ENCODE results near the gene RORB. TPM values are rescaled to one million over a fixed set of nuclear protein-coding genes. Genes with fewer than 3 reads are reported as not detected.

Gene RORB
- total RNA-seq, 4 donors from 2014 or later = under 0.01 to 0.66 (median 0.49) TPM

DNA sequence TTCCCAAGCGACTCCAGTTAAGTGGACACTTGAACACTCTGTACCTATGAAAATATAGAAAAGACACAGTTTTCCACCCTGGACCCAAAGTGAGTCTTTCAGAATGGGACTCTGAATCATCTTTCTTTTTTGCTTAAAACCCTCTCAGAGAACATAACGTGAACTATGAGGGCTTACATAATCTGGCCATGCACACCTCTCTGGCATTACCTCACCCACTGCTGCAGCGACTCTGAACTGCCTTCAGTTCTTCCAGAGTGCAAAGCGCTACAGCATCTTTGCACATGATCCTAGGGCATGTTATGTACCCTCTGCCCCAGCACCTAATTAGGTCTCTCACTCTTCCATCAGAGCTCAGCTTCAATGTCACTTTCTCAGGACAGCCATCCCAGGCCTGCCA lies 186.2 kb downstream of the RORB start:
- intact Hi-C loops (cut with DNase I) = no loop called here
- no peaks in the 10 kb centered on the region for H3K4me1 ChIP-seq
- TF ChIP-seq EP300 (IDR thresholded peaks at IDR 0.05) (no peak), POLR2AphosphoS5 (IDR thresholded peaks at IDR 0.05) (no peak), POLR2A (IDR thresholded peaks at IDR 0.05; ENCODE audit: low read depth) (no peak)
- TF ChIP-seq, protein P1, sequence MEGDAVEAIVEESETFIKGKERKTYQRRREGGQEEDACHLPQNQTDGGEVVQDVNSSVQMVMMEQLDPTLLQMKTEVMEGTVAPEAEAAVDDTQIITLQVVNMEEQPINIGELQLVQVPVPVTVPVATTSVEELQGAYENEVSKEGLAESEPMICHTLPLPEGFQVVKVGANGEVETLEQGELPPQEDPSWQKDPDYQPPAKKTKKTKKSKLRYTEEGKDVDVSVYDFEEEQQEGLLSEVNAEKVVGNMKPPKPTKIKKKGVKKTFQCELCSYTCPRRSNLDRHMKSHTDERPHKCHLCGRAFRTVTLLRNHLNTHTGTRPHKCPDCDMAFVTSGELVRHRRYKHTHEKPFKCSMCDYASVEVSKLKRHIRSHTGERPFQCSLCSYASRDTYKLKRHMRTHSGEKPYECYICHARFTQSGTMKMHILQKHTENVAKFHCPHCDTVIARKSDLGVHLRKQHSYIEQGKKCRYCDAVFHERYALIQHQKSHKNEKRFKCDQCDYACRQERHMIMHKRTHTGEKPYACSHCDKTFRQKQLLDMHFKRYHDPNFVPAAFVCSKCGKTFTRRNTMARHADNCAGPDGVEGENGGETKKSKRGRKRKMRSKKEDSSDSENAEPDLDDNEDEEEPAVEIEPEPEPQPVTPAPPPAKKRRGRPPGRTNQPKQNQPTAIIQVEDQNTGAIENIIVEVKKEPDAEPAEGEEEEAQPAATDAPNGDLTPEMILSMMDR (IDR thresholded peaks at IDR 0.05) = no peak
- H3K36me3 ChIP-seq = no peaks in the 10 kb centered on the region
- no peaks in the 10 kb centered on the region for H3K9me3 ChIP-seq
- no peak for DNase-seq (ENCODE audit: extremely low spot score)
- H3K4me3 ChIP-seq = no peak overlapping the region
- H3K27me3 ChIP-seq = no peaks in the 10 kb centered on the region
- no peak overlapping the region for H3K27ac ChIP-seq (replicated peaks in 1 of 4)
- WGBS = 93% methylated on average over 4 of the region's 4 CpGs

- intact Hi-C loops (cut with DNase I) = no loop called here
- no peaks in the 10 kb centered on the region for H3K36me3 ChIP-seq
- H3K9me3 ChIP-seq = no peaks in the 10 kb centered on the region
- H3K27ac ChIP-seq (replicated peaks in 1 of 4) = no peak overlapping the region
- 80% methylated on average over 8 of the region's 8 CpGs for WGBS
- no peak for DNase-seq (ENCODE audit: extremely low spot score)
- no peak for TF ChIP-seq POLR2AphosphoS5 (IDR thresholded peaks at IDR 0.05)
- no peak for TF ChIP-seq POLR2A (IDR thresholded peaks at IDR 0.05; ENCODE audit: low read depth)
- TF ChIP-seq EP300 (IDR thresholded peaks at IDR 0.05) = no peak
- TF ChIP-seq, protein P1 (IDR thresholded peaks at IDR 0.05) = no peak
- no peaks in the 10 kb centered on the region for H3K4me1 ChIP-seq
- no peaks in the 10 kb centered on the region for H3K27me3 ChIP-seq
- H3K4me3 ChIP-seq = no peak overlapping the region
Observed at GRCh38 chr9:74691058-74691457, 193.9 kb downstream of the RORB start.

GRCh38 chr9:74696520-74696919 lies 199.4 kb downstream of the RORB start:
- DNase-seq (ENCODE audit: extremely low spot score) = no peak
- Histone ChIP-seq H3K4me1 (no peaks in the 10 kb centered on the region), H3K27ac (replicated peaks in 1 of 4) (no peak overlapping the region), H3K36me3 (no peaks in the 10 kb centered on the region), H3K27me3 (peaks cover 0 to 3% (median 0%) of the 10 kb centered on the region in 4 donors), H3K9me3 (no peaks in the 10 kb centered on the region), H3K4me3 (no peak overlapping the region)
- TF ChIP-seq POLR2AphosphoS5 (IDR thresholded peaks at IDR 0.05) (no peak), POLR2A (IDR thresholded peaks at IDR 0.05; ENCODE audit: low read depth) (no peak), EP300 (IDR thresholded peaks at IDR 0.05) (no peak)
- TF ChIP-seq, protein P1 (IDR thresholded peaks at IDR 0.05) = no peak
- WGBS = 90% methylated on average over 1 of the region's 1 CpG
- intact Hi-C loops (cut with DNase I) = no loop called here

DNA sequence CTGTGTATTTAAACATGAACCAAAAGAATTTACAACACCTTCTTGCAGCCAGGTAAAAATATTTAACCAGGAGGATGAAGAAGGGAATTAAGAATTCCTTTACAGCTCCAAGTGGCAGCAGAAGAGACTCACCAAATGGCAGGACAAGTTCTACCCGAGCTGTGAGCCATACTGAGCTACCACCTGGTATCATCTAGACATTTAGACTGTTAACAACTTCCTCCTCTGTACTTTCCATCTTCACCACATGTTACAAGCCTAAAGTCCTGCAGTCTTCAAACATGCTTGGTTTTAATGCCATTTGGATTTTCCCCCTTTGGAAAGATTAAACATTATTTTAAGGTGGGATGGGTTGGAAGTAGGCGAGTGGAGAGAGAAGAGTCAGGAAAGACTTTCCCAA lies 200.4 kb downstream of the RORB start:
- Histone ChIP-seq H3K36me3 (no peaks in the 10 kb centered on the region), H3K27me3 (peaks cover 0 to 3% (median 0%) of the 10 kb centered on the region in 4 donors), H3K9me3 (no peaks in the 10 kb centered on the region), H3K4me3 (no peak overlapping the region), H3K4me1 (no peaks in the 10 kb centered on the region), H3K27ac (replicated peaks in 1 of 4) (no peak overlapping the region)
- WGBS = 62% methylated on average over 2 of the region's 2 CpGs
- TF ChIP-seq POLR2AphosphoS5 (IDR thresholded peaks at IDR 0.05) (no peak), POLR2A (IDR thresholded peaks at IDR 0.05; ENCODE audit: low read depth) (no peak), EP300 (IDR thresholded peaks at IDR 0.05) (no peak)
- TF ChIP-seq, protein P1 (IDR thresholded peaks at IDR 0.05) = no peak
- intact Hi-C loops (cut with DNase I) = no loop called here
- no peak for DNase-seq (ENCODE audit: extremely low spot score)

DNA sequence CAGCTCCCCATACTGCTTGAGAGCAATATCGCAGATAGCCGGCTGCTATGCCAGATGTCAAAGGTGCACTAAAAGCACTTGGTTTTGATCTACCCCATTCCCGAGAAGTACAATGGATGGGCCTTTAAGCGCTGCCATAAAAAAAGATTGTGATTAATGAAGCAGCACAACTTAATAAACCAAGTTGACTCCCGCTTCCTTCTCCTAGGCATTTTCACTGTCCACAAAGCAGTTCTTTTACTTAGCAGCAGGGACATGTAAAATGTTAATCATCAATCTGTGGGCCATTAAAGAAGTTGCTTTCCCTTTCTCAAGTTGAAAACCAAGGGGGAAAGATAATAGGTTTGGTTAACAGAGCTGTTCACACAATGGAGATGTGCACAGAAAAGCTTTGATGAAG lies 214.2 kb downstream of the RORB start:
- 70% methylated on average over 5 of the region's 5 CpGs for WGBS
- intact Hi-C loops (cut with DNase I) = no loop called here

More for the DNA sequence above, 214.2 kb downstream of the RORB start:
- no peaks in the 10 kb centered on the region for H3K9me3 ChIP-seq
- TF ChIP-seq, protein P1 (IDR thresholded peaks at IDR 0.05) = no peak
- H3K36me3 ChIP-seq = no peaks in the 10 kb centered on the region
- no peaks in the 10 kb centered on the region for H3K4me1 ChIP-seq
- no peak overlapping the region for H3K4me3 ChIP-seq
- no peak for DNase-seq (ENCODE audit: extremely low spot score)
- no peak overlapping the region for H3K27ac ChIP-seq (replicated peaks in 1 of 4)
- H3K27me3 ChIP-seq = no peaks in the 10 kb centered on the region
